T1000 (cell line): ENCODE measurements around the gene MYL5.
A peak's percentile ranks its signal among the peaks of the same experiment; 100 is the strongest.
"Not testable (repeated sequence)": the region's sequence is repeated elsewhere in the genome, so short reads cannot be mapped to it uniquely, and the experiment has no call there.

Source experiments
- DNase-seq: peaks from one replicate; lab custom pipeline; 2025; ENCODE audit warnings: mixed read lengths; lab: John Stamatoyannopoulos, UW

MYL5 gene, protein sequence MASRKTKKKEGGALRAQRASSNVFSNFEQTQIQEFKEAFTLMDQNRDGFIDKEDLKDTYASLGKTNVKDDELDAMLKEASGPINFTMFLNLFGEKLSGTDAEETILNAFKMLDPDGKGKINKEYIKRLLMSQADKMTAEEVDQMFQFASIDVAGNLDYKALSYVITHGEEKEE

DNA sequence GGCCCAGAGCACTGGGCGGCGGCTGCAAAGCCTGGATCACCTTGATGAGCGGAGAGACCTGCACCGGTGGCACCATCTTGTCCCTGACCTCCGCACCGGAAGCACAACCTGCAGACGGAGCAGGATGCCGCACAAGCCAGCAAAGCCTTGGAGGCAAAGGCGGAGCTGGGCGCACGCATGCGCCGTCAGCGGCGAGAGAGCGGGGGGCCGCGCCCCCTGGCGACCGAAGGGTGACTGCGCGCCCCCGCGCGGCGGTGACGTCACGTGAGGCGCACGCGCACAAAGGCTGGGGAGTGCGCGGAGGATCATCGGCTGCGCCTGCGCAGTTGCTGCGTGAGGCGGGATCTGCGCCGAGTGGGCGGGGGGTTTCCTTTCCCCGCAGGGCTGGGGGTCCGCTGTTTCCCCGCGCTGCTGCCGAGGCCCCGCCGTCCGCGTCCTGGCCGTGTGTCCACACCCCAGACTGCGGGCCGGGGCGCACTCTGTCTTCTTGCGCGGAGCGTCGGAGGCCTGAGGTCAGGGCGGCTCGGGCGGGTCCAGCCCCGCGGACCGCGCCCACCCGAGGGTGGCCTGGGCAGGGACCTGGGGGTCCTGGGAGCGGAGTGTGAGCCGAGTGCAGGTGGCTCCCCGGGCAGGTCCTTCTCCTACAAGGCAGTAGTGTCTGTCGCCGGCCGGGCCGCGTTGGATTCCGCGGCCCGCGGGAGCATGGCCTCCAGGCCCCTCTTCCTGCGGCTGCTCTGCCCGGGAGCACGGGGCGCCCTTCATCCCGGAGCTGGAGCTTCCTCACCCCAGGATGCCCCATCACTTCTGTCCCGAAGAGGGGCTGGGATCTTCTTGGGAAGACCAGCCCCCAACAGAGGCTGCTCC lies at the start of gene MYL5, which contains the start of gene ATP5ME:
Gene MYL5, plus strand, starts transcription at position 371 of the 864 bp plus-strand sequence. CDS start 3,485 bp downstream, outside the sequence.
Gene ATP5ME, minus strand, starts transcription at position 105 of the 864 bp plus-strand sequence. Its CDS starts 29 bp downstream, at position 76.
- peak; percentile 97 for DNase-seq

- no peak for DNase-seq
These were observed 49.4 kb upstream of the MYL5 start, which contains the start of gene PDE6B for GRCh38 chr4:624705-625590. Gene PDE6B, plus strand, starts transcription at chr4:625573. Its CDS starts 54 bp downstream, at chr4:625627.

GRCh38 chr4:625631-626161 lies 48.6 kb upstream of the MYL5 start:
- no peak for DNase-seq

GRCh38 chr4:626201-627091 lies 47.9 kb upstream of the MYL5 start:
- DNase-seq: no peak

DNA sequence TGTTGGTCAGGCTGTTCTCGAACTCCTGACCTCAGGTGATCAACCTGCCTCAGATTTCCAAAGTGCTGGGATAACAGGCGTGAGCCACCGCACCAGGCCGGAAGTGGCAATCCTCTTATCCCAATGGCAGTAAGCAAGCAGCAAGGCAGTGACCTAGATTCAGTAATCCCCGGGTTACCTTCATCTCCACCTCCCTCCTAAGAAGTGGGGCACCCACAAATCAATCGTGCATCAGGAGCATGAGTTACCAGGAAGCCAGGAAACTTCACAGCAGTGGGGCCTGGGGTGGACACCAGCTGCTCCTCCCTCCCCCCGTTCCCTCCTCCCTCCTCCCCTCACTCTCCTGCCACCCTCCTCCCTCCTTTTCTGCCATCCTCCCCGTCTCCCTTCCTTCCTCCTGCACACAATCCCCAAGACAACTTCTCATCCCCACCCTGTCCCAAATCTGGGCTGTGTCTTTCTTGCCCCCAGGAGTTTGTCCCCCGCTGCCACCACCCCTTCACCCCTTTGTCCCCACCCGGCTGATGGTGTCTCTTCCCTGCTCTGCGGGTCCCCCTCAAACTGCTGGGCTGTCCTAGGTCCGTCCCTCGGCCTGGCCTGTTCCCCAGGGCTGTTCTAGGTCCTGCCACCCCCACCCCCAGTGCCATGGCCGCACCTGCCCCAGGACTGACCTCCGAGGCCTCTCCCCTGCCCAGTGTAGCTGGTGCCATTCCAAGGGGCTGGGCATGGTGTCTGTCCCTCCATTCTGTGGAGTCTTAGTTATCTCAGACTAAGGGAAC lies 46.8 kb upstream of the MYL5 start:
- no peak for DNase-seq

DNA sequence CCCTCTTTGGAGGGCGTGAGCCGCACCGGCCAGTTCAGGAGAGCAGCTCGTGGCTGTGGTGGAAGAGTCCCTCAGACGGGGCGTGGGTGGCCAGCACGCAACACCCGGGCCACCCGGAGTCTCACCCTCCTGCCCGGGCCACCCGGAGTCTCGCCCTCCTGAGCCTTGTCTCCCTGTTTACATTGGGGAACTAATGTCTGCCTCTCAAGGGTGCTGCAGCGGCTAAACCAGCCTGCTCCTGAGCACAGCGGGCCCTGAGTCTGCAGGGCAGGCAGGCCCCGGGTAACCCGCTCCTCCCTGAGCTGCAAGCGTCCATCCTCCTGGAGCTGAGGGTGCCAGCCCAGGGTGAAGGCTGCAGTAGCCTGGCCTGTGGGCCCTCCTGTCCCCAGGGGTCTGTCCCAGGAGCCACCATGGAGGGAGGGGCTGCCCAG lies 46.0 kb upstream of the MYL5 start:
- DNase-seq: no peak

GRCh38 chr4:628821-629635 lies 45.3 kb upstream of the MYL5 start:
- no peak for DNase-seq

DNA sequence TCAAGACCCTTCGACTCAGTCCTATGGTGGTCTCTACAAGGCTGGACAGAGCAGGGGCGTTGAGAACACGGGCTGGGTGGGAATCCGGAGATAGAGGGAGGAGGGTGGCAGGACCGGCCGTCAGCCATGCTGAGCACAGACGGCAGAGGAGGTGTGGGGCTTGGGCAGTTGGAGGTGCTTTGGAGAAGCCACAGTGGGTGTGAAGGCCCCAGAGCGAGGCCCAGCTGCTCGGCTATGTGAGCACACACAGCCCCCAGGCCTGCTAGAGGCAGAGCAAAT lies 44.8 kb upstream of the MYL5 start:
- DNase-seq: no peak

- no peak for DNase-seq
These were observed 44.3 kb upstream of the MYL5 start for GRCh38 chr4:629915-630641.

DNA sequence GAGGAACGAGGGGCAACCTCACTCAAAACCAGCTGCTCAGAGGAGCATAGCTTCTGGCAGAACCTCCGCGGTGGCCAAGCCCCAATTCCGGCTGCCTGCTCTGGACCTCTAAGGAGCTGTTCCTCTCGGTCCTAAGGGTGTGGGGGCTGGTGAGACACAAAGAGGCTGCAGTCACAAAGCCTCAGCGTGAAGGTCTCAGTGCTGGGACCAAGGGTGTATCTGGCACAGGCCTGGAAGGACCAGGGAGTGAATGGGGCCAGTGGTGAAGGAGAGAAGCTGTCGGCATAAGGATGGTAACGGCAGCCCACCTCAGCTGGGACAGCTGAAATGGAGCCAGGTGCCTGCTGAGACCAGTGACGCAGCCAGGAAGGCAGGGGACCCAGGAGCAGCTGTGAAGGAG lies 43.7 kb upstream of the MYL5 start:
- DNase-seq: no peak

- DNase-seq: no peak
These were observed 42.0 kb upstream of the MYL5 start for GRCh38 chr4:632196-632790.

GRCh38 chr4:632926-633325 lies 41.4 kb upstream of the MYL5 start:
- DNase-seq: no peak

DNA sequence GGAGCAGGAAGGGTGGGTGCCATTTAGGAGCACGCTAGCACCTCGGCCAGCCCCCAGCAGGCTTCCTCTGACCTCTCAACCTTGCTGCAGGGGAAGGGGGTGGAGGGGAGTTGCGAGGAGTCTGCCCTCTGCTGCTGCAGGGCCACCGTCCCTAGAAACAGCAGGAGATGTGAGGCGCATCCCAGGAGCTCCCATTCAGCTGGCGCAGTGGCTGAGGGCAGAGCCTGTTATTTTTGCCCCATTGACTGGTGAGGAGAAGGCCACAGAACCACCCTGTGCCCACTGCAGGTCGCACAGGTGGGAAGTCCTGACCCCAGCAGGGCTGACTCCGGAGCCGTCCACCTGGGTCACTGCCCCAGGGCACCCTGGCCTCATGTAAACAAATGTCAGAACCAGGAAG lies 40.9 kb upstream of the MYL5 start:
- DNase-seq: no peak

DNA sequence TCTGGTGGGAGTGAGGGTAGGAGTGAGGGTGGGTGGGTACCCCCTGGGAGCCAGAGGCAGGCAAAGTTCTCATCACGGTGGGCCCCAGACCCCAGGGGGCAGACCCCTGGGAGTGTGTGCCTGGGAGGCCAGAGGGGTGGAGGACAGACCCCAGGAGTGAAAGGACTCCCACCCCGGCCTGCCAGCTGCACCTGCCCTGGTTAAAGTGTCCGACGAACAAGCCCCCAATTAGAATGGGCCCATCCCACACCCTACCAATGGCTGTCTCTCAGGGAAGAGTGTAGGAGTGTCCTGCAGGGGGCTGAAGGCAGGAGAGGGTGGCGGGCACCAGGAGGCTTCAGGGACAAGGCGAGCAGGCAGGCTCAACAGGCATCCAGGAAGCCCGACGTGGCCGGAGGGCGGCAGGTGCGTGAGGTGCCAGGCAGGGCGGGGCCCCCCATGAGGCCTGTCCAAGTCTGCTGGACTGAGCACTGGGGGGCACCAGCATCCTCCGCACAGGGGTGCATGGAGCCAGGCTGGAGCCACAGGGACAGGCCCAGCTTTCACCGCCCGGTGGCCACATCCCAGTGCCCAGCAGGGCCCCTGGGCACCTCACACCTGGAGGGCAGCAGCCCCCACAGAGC lies 40.3 kb upstream of the MYL5 start:
- no peak for DNase-seq

GRCh38 chr4:634599-634985 lies 39.8 kb upstream of the MYL5 start:
- no peak for DNase-seq

DNA sequence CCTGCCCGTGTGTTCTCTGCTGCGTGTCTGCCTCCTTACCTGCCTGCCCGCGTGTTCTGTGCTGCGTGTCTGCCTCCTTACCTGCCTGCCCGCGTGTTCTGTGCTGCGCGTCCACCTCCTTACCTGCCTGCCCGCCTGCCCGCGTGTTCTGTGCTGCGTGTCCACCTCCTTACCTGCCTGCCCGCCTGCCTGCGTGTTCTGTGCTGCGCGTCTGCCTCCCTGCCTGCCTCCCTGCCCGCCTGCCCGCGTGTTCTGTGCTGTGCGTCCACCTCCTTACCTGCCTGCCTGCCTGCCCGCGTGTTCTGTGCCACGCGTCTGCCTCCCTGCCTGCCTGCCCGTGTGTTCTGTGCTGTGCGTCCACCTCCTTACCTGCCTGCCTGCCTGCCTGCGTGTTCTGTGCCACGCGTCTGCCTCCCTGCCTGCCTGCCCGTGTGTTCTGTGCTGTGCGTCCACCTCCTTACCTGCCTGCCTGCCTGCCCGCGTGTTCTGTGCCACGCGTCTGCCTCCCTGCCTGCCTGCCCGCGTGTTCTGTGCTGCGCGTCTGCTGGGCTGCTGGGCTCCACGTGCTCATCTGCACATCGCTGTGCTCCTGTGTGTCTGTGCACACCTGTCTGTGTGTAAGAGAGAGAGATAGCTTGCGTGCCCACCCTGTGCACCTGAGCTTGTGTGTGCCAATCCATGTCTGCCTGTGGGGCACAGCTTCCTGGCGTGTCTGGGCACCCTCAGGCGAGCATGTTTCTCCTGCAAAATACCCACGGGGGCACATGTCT lies 39.1 kb upstream of the MYL5 start:
- not testable (repeated sequence) for DNase-seq
